ENCODE data around the gene NABP2.

- no peak for TF ChIP-seq CTCF (IDR thresholded peaks at IDR 0.05)
- no peak for TF ChIP-seq EZH2 (IDR thresholded peaks at IDR 0.05; ENCODE audit: borderline replicate concordance, insufficient read depth, low read depth, low read length, poor library complexity, severe bottlenecking)
Observed at GRCh38 chr12:56267443-56268071, 43.4 kb downstream of the NABP2 start.

Data from B cell (primary cell).